ENCODE results near the gene ADAMTSL1. TPM values are rescaled to one million over a fixed set of nuclear protein-coding genes. Genes with fewer than 3 reads are reported as not detected.

Gene ADAMTSL1
- total RNA-seq, 1 donor from 2014 or later = 7.3 TPM

DNA sequence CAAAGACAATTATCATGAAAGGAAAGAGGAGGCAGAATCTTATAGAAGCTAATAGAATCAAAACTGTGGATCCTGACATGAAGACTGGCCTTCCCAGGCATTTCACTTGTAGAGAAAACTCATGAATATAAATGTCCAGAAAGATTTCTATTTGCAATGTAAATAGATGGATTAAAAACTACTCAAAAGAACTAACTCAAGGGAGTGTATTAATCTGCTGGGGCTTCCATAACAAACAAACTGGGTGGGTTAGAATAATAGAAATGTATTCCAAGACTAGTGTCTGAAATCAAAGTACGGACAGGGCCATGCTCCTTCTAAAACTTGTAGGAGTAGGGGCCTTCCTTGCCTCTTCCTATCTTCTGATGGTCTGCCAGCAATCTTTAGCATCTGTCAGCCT lies 267.4 kb downstream of the ADAMTSL1 start:
- DNase-seq = no peak

- no peak for DNase-seq
These were observed 268.0 kb downstream of the ADAMTSL1 start for GRCh38 chr9:18741945-18742344.

DNA sequence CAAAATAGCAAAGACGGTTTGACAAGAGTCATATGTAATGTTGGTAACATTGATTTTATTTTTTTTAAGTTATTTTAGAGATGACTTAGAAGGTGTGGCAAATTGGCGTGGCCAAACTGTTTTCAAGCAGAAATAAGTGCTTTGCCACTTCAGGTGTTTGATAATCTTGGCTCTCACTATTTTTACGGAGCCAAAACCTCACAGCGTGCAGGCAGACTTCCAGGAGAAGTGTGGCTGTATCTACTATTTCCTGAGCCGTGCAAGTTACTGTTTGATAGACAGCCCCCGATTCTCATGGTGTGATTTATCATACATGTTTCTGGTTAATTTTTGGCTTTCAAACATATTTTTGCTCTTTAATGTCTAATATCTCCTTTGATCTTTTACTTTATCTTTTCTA lies 269.5 kb downstream of the ADAMTSL1 start:
- no peak for DNase-seq

DNA sequence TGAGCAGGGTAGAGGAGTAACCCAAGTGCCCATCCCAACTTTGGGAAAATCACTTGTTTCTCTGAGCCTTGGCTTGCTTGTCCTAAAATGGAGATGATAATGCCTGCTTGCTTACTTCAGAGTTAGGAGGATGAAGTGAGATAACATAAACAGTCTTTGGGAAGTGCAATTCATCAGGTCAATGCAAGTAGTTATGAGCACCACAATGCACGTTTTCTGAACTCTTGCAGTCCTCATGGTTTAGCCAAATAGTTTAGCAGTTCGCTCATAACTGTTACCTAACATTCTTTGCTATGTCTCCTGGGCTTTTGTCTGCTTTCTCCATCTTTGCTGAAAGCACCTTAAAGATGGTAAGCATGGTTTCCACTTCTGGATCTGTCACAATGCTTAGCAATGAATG lies 270.0 kb downstream of the ADAMTSL1 start:
- no peak for DNase-seq

- DNase-seq = no peak
These were observed 271.8 kb downstream of the ADAMTSL1 start for GRCh38 chr9:18745710-18746109.

DNA sequence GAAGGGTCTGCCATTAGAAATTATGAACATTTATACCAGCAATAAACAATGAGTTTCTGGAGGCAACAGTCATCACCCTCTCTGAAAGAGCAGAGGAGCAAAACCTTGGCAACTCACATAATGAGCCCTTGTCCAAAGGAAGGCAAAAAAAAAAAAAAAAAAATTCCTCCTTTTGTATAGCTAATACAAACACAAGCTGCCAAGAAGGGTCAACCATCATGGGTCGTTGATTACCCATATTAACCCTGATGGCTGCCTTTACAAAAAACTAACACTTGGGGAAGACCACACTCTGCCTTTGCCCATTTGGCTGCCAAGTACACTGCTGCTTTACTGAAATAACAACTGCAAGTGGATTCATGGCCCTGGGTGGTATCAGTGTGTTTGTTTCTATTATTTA lies 272.7 kb downstream of the ADAMTSL1 start:
- DNase-seq = no peak

GRCh38 chr9:18747595-18747994 lies 273.6 kb downstream of the ADAMTSL1 start:
- no peak for DNase-seq

DNA sequence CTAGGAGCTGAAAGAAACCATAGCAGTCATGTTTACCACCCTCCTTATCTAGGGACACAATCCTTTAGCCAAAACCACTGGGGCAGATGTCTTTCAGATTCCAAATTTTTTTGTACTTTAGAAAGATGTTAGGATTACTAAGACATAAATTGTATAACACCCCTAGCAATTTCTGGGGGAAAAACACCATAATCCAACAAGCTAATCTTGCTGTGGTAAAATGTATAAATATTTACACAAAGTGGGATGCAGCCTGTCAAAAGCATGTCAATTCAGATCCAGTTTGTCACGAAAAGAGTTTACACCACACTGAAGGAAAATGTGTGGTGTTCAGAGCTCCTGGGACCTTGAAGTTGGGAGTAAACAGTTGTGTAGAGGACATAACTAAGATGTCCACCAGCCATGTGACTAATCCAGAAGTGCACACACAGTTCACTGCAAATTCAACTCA lies 274.3 kb downstream of the ADAMTSL1 start:
- no peak for DNase-seq

DNA sequence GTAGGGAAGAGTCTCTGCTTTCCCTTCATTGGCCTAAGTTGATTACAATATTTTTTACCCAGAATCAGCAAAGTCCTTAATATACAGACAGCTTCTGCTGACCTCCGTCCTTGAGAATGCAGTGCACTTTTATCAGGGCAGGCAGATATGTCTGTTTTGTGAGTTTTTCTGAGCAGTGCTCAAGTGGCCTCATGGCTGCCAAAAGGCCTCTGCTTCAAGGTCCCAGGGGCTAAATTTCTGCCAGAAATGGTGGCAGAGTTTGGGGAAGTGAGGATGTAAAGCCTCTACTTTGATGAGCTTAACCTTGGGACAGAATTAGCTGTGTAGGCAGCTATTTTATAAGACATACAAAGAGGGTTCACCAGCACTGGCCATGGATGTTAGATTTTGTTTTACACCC lies 275.8 kb downstream of the ADAMTSL1 start:
- DNase-seq = no peak

DNA sequence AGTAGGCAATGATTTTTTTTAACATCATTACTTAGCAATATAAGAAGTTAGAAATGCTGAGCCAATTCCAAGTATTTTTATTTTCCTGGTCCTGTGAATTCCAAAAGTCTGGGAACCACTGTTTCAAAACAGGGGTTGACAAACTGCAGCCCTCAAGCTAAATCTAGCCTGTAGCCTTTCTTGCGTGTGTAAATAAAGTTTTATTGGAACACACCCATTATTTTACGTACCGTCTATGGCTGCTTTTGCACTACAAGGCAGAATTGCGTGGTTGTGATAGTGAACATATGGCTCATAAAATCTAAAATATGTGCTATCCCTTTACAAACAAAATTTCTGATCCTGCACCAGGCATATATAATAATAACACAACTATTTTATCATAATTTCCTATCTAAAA lies 280.0 kb downstream of the ADAMTSL1 start:
- no peak for DNase-seq

DNA sequence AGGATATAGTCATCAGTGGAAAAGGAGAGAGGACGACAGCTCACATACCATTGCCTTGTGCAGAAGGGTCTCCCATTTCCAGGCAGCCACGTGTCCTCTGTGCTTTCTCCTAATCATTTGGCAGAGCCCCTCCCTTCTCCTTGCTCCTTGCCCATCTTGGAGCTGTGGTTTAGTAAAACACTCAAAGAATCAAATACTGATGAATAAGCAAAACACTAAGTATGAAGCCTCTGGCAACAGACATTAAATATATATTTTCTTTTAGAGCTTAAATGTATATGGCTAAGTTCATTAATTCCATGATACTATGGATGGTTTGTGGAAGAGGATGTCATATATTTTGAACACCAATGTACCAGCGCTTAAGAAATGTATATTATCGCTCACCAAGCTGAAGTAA lies 280.6 kb downstream of the ADAMTSL1 start:
- DNase-seq = no peak

DNA sequence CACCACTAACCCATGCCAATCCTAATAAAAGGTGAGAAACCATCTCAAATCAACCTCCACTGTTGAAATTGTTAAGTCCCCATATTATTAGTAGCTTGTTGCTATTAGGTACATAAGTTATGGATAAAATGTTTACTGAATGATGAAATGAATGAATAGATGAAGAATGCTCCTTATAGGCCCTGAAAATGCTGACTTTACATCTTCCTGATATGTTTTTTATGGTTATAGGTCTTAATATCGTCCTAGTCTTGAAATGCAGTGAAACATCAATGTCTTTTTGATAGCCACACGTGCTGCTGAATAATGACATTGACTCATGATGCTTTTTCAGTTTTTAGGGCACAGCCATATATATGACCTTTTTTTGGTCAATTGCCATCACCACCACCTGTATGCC lies 281.3 kb downstream of the ADAMTSL1 start:
- DNase-seq = no peak

GRCh38 chr9:18756712-18757125 lies 282.8 kb downstream of the ADAMTSL1 start:
- DNase-seq = no peak

GRCh38 chr9:18759827-18760226 lies 285.9 kb downstream of the ADAMTSL1 start:
- DNase-seq = no peak

DNA sequence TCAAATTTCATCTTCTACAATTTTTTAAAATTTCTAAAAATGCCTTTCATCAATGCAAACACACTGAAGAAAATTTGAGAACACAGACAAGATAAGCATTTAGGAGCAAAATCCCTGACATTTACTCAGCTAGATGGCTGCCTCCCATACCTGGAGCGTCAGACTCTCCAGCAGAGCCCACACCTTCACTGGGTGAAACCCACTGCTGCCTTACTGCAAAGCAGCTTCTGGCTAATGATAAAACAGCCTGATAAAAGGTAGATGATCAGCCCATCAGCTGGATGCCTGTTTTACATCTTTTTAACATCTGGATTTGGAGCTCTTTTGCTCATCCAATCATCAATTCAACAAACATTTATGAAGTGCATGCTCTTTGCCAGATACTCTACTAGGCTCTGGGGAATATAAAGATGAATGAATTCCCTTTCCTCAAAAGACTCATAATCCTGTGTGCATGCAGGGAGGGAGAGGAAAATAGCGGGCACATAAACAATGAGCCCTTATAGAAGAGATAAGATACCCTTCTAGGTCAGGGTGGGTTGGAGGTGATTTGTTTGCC lies 287.9 kb downstream of the ADAMTSL1 start:
- DNase-seq = no peak

DNA sequence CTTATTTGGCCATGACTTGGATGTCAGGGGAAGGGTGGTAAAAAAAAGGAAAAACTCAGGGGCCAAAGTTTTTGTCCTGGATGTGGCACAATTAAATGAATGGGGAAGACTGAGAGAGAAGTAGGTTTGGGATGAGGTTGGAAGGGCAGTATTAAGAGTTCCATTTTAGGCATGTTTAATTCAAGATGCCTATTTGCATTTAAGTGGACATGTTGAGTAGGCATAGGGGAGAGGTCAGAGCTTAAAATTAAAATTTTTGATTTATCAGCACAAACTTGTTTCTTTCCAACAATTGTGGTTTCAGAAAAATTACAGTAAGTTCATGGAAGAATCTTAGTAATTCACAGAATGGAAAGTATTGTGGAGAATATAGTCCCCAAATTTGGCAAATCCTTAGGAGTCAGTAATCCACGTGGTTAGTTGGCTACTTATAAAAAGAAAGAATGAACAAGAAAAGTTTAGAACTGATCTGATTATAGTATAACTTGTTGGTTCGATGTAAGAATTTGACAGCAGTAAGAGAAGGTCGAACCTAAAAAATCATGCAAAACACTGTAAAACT lies 293.1 kb downstream of the ADAMTSL1 start:
- no peak for DNase-seq

DNA sequence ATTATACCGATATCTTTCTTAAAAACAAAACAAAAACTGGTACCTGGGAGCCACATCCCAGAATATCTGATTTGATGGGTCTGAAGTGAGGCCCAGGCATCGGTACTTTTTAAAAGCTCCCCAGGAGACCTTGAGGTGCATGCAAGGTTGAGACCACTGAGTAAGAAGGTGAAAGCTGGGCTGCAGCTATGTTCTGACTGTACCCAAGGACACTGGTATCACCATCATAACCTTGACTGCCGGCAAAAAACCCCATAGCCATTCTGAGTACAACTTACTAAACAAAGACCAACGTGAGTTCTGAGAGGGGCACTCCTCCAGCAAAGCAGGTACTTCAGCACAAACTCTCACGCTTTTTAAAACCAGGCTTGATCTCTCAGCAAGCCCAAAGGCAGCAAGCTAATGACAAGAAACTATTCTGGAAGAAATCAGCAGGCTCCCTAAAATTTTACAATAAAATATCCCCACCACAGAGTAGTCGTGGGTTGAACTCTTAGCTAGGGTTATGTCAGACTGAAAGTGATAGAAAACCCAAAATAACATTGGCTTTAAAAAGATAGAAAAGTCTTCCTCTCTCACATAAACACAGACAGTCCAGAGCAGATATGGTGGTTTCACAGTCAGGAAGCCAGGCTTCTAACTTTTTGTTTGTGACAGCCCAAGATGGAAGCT lies 295.1 kb downstream of the ADAMTSL1 start:
- no peak for DNase-seq

DNA sequence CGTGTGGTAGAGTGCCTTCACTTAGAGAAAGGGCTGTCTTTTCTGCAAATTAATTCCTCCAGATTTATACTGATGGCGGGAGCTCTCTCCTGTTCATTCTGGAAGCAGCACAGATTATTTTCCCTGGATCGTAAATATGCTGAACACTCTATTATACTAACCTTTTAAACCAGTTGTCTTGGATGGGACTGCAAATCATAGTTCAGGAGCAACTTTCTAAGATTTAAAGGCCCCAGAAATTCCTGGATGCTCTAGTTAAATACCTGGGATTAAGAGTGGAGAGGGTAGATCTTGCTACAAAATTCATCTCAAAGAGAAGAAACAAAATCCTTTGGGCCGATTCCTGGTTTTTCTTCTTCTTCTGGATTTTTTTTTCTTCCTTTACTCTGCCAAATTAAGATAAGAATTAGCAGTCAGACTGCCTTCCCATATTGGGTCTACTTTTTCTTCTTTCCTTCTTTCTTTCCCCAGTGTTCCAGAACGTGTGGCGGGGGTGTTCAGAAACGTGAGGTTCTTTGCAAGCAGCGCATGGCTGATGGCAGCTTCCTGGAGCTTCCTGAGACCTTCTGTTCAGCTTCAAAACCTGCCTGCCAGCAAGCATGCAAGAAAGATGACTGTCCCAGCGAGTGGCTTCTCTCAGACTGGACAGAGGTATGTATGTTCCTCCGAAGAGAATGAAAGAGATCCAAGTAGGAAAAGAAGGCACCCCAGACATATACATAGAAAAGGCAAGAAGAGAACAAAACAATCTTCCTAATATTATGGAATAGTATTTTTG lies 296.4 kb downstream of the ADAMTSL1 start:
- no peak for DNase-seq

- no peak for DNase-seq
These were observed 297.1 kb downstream of the ADAMTSL1 start for GRCh38 chr9:18771011-18771410.

GRCh38 chr9:18771763-18772162 lies 297.8 kb downstream of the ADAMTSL1 start:
- DNase-seq = no peak

DNA sequence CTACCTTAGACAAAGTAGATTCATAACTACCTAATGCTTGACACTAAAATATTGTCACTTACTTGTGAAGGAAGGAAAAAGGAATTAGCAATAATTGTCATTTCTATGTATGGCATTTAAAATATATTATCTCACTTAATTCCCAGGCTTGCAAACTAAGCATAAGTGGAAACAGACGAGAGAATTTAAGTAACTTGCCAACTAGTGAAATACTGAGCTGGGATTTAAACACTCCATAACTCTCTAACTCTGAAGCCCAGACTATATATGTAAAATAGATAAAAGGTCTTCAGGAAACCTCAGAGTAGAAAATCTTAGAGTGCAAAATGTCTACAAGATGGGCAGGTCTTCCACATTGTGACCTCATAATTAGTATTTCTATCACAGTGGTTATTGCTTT lies 301.3 kb downstream of the ADAMTSL1 start:
- no peak for DNase-seq

- DNase-seq = no peak
These were observed 302.0 kb downstream of the ADAMTSL1 start for GRCh38 chr9:18775930-18776329.

All from occipital lobe (tissue), 2 donors.